ENCODE measurements around the gene PLIN5. TPM values are rescaled to one million over a fixed set of nuclear protein-coding genes. Genes with fewer than 3 reads are reported as not detected.

PLIN5 gene
- total and polyA plus RNA-seq, 9 donors, result 8.8 to 149 (median 85.0) TPM

DNA sequence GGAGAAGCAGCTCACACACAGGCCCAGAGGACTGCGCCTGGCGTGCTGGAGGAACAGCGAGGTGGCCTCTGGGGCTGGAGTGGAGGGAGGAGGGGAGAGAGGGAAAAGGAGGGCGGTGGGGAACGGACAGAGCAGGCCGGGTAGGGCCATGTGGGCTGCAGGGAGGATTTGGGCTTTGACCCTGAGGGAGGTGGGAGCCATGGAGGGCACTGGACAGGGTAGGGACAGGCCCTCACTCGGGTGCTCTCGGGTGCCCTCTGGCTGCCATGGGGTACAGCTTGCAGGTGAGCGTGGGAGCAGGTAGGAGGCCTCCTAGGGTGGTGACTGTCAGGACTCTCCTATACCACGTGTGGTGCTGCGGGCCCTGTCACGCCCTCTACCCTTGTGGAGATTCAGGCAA, 39.6 kb downstream of the PLIN5 start:
- TF ChIP-seq POLR2A (IDR thresholded peaks at IDR 0.05) (no peak), EP300 (IDR thresholded peaks at IDR 0.05) (no peak)
- TF ChIP-seq, protein P1, sequence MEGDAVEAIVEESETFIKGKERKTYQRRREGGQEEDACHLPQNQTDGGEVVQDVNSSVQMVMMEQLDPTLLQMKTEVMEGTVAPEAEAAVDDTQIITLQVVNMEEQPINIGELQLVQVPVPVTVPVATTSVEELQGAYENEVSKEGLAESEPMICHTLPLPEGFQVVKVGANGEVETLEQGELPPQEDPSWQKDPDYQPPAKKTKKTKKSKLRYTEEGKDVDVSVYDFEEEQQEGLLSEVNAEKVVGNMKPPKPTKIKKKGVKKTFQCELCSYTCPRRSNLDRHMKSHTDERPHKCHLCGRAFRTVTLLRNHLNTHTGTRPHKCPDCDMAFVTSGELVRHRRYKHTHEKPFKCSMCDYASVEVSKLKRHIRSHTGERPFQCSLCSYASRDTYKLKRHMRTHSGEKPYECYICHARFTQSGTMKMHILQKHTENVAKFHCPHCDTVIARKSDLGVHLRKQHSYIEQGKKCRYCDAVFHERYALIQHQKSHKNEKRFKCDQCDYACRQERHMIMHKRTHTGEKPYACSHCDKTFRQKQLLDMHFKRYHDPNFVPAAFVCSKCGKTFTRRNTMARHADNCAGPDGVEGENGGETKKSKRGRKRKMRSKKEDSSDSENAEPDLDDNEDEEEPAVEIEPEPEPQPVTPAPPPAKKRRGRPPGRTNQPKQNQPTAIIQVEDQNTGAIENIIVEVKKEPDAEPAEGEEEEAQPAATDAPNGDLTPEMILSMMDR (IDR thresholded peaks at IDR 0.05), result no peak
- intact Hi-C loops (cut with DNase I), result no loop called here
- 89 to 92% (median 92%) methylated on average over 12 of the region's 12 CpGs for WGBS, 3 donors
- DNase-seq, result no peak
- Histone ChIP-seq H3K4me1 (ENCODE audit: insufficient read depth) (no peaks in the 10 kb centered on the region), H3K27me3 (no peaks in the 10 kb centered on the region), H3K36me3 (no peaks in the 10 kb centered on the region), H3K27ac (no peak overlapping the region), H3K9me3 (no peaks in the 10 kb centered on the region), H3K4me3 (no peak overlapping the region)

DNA sequence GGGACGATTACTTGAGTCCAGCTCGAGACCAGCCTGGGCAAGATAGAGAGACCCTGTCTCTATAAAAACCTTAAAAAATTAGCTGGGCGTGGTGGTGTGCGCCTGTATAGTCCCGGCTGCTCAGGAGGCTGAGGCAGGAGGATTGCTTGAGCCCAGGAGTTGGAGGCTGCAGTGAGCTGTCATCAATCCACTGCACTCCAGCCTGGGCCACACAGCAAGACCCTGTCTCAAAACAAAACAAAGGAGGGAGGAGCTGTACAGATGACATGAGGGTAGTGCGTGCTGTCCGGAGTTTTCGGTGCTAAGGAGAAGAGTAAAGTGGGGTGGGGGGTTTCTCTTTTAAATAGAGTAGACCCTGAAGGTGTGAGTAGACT, 40.3 kb downstream of the PLIN5 start:
- Histone ChIP-seq H3K9me3 (no peaks in the 10 kb centered on the region), H3K4me3 (no peak overlapping the region), H3K4me1 (ENCODE audit: insufficient read depth) (no peaks in the 10 kb centered on the region), H3K27ac (no peak overlapping the region), H3K27me3 (no peaks in the 10 kb centered on the region), H3K36me3 (no peaks in the 10 kb centered on the region)
- TF ChIP-seq EP300 (IDR thresholded peaks at IDR 0.05), result no peak
- no peak for TF ChIP-seq POLR2A (IDR thresholded peaks at IDR 0.05)
- TF ChIP-seq, protein P1 (IDR thresholded peaks at IDR 0.05), result no peak
- 91 to 95% (median 91%) methylated on average over 8 of the region's 8 CpGs for WGBS, 3 donors
- DNase-seq, result no peak
- intact Hi-C loops (cut with DNase I), result no loop called here

DNA sequence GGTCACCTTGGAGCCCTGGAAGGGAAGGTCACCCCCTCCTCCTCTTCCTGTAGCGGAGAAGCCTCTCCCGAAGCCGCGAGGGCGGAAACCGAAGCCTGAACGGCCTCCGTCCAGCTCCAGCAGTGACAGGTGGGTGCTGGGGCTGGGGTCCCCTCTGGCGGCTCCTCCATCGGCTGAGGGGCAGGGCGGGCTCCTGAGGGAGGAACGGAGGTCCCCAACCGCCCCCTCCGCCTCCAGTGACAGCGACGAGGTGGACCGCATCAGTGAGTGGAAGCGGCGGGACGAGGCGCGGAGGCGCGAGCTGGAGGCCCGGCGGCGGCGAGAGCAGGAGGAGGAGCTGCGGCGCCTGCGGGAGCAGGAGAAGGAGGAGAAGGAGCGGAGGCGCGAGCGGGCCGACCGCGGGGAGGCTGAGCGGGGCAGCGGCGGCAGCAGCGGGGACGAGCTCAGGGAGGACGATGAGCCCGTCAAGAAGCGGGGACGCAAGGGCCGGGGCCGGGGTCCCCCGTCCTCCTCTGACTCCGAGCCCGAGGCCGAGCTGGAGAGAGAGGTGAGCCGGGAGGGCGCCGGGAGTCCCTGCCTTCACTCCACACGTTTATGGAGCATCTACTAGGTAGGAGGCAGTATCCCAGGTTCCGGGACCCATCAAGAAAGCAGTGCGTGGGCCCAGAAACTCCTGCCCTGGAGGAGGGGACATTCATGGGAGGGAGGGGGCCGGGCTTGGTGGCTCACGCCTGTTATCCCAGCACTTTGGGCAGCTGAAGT, 40.9 kb downstream of the PLIN5 start:
- intact Hi-C loops (cut with DNase I), result no loop called here
- DNase-seq, result no peak
- Histone ChIP-seq H3K27me3 (no peaks in the 10 kb centered on the region), H3K36me3 (no peaks in the 10 kb centered on the region), H3K4me1 (ENCODE audit: insufficient read depth) (no peaks in the 10 kb centered on the region), H3K27ac (no peak overlapping the region), H3K9me3 (no peaks in the 10 kb centered on the region), H3K4me3 (no peak overlapping the region)
- WGBS, 3 donors, result 93 to 94% (median 93%) methylated on average over 60 to 61 of the region's 61 CpGs
- TF ChIP-seq POLR2A (IDR thresholded peaks at IDR 0.05), result no peak
- TF ChIP-seq EP300 (IDR thresholded peaks at IDR 0.05), result no peak
- TF ChIP-seq, protein P1 (IDR thresholded peaks at IDR 0.05), result no peak

DNA sequence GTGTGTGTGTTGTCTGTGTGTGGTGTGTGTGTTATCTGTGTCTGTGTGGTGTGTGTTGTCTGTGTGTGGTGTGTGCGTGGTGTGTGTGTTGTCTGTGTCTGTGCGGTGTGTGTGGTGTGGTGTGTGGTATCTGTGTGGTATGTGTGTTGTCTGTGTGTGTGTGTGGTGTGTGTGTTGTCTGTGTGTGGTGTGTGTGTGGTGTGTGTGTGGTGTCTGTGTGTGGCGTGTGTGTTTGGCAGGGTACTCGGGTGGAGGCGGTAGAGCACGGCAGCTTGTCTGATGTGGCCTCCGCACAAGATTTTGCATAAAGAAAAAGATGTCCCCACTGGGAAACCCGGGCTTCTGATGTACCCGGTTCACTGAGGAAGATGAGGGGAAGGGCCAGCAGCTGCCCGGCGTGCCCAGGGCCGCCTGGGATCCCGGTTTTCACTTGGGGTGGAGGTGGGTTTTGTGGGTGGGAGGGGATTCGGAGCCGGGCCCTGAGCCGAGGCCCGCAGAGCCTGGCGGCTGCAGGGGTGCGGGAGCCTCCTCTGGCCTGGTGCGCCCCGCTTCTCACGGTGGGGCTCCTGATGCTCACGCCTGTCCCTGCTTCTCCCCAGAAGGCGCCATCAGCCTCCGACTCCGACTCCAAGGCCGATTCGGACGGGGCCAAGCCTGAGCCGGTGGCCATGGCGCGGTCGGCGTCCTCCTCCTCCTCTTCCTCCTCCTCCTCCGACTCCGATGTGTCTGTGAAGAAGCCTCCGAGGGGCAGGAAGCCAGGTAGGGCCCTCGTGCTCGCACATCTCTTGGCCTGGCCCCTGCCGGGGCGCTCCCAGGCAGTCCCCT, 41.7 kb downstream of the PLIN5 start:
- 91 to 93% (median 92%) methylated on average over 40 to 41 of the region's 41 CpGs for WGBS, 3 donors
- Histone ChIP-seq H3K9me3 (no peaks in the 10 kb centered on the region), H3K36me3 (no peaks in the 10 kb centered on the region), H3K4me3 (no peak overlapping the region), H3K27ac (no peak overlapping the region), H3K4me1 (ENCODE audit: insufficient read depth) (no peaks in the 10 kb centered on the region), H3K27me3 (no peaks in the 10 kb centered on the region)
- no peak for DNase-seq
- intact Hi-C loops (cut with DNase I), result no loop called here
- TF ChIP-seq EP300 (IDR thresholded peaks at IDR 0.05) (no peak), POLR2A (IDR thresholded peaks at IDR 0.05) (no peak)
- TF ChIP-seq, protein P1 (IDR thresholded peaks at IDR 0.05), result no peak
